IPS DF 4.7 (cell line): ENCODE measurements around the gene C11orf98.
"Not testable (repeated sequence)": the region's sequence is repeated elsewhere in the genome, so short reads cannot be mapped to it uniquely, and the experiment has no call there.

Experiments
- DNase-seq: peaks from one replicate; pipeline ENCODE4 v3.0.0-alpha.2; 2013; ENCODE audit warnings: low spot score; ENCODE audit errors: extremely low read depth

C11orf98 gene

GRCh38 chr11:62665075-62665598 lies at the start of gene C11orf98, which contains the start of gene CSKMT:
Gene C11orf98 (minus strand): TSS chr11:62665210. CDS start chr11:62665169, 41 bp downstream.
Gene CSKMT (plus strand): TSS chr11:62665312. CDS start chr11:62665880, 568 bp downstream.
- DNase-seq, result no peak

- DNase-seq, result no peak
Measured at GRCh38 chr11:62713343-62713742, 48.3 kb upstream of the C11orf98 start.

DNA sequence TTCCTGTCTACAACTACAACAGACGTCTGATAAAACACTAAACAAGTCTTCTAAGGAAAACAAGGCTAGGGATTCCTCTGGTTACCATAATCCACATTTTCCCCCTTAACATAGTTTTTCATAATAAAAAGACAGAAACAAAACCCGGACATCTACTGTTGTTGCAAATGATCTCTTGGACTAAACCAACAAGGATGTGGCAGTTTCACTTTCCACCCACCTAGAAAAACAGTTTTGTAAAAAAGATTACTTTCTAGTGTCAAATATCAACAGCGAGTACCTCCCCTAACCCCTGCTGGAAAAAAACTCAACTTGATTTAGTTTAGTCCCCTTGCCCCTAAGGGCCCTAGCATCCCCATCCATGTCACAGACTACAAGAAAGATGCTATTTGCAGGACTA lies 47.9 kb upstream of the C11orf98 start:
- no peak for DNase-seq

GRCh38 chr11:62712276-62712812 lies 47.3 kb upstream of the C11orf98 start:
- DNase-seq, result no peak

DNA sequence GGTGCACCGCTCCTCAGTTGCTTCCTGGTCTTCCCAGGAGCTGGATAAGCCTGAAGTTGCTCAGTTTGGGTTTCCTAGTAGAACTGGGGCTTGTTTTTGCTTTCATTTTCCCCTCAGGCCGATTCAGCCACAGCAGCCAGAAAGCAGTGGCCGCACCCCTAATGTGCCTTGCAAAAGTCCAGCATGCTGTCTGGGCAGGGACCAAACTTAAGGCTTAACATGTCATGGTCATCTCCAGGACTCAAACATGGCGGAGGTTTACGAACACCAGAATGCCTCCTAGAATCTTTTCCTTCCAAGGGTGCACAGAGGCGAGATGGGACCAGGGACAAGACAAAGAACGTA lies 45.0 kb upstream of the C11orf98 start:
- no peak for DNase-seq

DNA sequence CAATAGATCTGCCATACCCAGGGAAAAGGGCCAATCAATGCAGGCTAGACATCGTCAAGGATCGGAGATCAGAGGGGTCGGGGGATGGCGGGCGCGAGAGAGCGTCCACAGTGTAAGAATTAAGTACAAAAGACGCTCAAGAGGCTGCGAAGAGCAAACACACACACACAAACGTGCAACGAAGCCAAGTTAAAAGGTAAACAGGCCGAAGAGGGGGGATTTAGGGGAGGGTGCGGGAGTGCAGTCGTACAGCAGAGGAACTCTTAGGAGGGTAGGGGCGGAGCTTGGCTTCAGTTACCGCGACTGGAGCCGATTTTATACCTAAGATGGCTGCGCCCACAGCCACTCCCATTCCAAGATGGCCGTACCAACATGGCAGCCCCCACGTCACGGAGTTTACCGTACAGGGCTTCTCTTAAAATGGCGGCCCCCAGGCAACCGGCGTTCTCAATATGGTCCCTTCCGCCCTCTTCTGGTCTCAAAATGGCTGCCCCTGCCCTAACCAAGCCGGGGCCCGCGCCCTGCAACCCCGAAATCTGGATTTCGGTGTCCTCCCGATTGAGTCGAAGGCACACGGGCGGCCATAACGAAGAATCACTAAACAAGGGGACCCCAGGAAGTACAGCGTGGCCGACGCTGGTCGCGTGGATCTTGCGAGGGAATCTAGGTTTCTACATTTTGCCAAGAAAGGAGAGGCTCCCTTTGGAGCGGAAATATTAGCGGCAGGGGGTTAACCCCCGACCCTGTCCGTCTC lies 44.4 kb upstream of the C11orf98 start:
- no peak for DNase-seq

- no peak for DNase-seq
Measured at GRCh38 chr11:62708793-62709192, 43.8 kb upstream of the C11orf98 start.

GRCh38 chr11:62708392-62708791 lies 43.4 kb upstream of the C11orf98 start:
- DNase-seq, result no peak

DNA sequence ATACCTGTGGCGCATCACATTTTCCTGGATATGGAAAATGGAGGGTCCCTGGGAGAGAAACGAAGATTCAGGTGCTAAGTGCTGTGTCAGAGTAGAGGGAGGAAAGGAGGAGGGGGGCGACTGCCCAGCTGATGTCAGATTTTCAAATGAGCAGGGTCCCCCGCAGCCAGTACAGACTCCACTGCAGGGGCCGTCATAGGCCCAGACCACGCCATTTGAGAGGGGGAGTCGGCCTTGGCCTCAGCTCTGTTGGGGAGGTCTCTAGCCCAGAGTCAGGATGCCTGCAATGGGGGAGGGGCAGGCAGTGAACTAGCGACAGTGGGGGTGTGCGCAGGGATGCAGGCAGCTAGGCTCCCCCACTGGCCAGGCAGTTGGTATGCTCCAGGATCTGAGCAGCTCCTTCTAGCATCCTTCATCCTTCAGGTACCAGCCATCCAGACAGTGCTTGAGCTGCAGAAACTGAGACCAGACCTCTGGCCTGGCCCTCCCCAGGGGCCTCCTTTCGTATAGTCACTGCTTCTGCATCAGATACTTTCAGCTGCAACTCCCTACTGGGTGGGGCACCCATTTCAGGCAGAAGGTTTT lies 42.4 kb upstream of the C11orf98 start, which contains the start of the genes BSCL2 and GNG3:
Gene BSCL2, minus strand, starts transcription at position 148 of the 585 bp plus-strand sequence. CDS start 229 bp downstream, outside the sequence.
Gene GNG3, plus strand, starts transcription at position 400 of the 585 bp plus-strand sequence. CDS start 620 bp downstream, outside the sequence.
- DNase-seq, result no peak

GRCh38 chr11:62706850-62707247 lies 41.8 kb upstream of the C11orf98 start:
- DNase-seq, result no peak

GRCh38 chr11:62705880-62706849 lies 41.2 kb upstream of the C11orf98 start:
- no peak for DNase-seq

DNA sequence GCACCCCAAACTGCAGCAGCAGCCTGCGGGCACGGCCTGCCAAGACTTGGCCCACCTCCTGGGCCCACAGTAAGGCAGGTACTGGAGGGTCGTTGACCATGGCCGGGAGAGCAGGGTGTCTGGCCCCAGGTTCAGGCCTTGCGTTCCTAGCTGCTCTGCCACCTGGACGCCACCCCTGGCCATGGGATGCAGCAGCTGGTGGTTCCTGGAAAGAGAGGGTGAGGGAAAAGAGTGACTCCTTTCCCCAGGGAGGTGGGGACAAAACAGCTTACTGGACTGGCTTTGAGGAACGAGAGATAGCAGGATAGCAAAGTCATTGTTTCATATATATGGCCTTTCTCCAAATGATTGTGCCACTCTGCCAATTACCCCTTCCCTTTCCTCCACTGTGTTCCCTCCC lies 40.4 kb upstream of the C11orf98 start:
- no peak for DNase-seq

GRCh38 chr11:62703921-62704320 lies 38.9 kb upstream of the C11orf98 start:
- DNase-seq, result not testable (repeated sequence)

GRCh38 chr11:62702246-62702645 lies 37.2 kb upstream of the C11orf98 start:
- no peak for DNase-seq

GRCh38 chr11:62694455-62695167 lies 29.6 kb upstream of the C11orf98 start:
- DNase-seq, result no peak

DNA sequence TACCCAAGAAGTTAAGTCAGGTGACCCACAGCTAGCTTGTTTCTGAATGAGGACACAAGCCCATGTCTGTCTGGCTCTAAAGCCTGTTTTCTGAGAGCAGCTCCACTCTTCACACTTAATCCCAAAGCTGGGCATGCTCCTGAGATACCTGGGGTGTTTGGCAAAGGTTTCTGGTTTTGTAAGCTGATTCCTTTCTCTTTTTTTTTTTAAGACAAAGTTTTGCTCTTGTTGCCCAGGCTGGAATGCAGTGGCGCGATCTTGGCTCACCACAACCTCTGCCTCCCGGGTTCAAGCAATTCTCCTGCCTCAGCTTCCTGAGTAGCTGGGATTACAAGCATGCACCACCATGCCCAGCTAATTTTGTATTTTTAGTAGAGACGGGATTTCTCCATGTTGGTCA lies 28.6 kb upstream of the C11orf98 start:
- DNase-seq, result not testable (repeated sequence)

DNA sequence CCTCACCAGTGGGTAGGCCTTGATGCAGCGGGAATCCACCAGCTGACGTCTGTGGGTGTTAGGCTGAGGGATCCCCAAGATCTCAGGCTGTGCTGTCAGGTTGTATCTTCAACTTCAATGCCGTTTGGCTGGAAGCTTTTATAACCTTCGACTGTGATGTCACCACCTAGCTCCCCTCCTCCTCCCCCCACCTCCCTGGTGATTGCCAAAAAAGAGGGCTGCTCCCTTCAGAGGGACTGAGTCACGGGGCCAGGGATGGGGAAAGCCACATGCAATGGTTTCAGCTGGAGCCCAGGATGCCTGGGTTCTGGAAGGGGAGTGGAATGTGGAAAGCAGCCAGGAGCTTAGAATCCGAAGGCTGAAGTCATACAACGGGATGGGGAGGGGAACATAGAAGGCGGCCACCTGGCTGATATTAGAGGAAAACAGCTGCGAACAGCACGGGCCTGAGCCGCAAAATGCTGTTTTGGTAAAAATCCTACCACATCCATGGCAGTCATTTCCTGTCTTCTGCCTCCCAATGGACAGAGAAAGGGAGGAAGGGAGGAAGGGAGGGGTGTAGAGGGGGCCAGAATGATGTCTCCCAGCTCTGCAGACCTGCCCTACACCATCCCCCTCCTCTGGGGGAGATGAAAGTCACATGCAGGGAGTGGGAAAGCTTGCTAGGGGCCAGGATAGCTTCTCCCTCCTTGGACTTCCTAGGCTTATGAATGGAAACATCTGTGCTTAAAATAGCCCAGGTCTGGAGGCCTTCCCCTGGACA lies 24.6 kb upstream of the C11orf98 start, which contains the start of gene LRRN4CL:
Gene LRRN4CL, minus strand, starts transcription at position 110 of the 763 bp plus-strand sequence. CDS start 1,022 bp downstream, outside the sequence.
- DNase-seq, result no peak

DNA sequence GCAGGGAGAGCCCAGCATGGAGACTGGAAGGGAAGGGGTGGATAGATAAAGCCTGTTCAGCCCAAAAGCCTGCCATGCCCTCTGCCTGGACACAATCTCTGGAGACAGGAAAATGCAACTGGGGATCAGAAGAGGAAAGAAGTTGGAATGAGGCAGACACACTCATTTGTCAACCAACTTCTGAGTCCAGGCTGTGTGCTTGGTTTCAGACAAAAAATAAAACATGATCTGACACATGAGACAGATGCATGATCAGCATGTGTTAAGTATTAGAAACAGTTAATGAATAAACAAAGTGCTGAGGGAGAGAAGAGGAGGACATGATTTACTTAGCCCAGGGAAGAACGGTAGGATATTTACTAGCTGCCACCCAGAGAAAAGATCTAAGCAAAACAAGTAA lies 23.5 kb upstream of the C11orf98 start:
- DNase-seq, result no peak
